ENCODE measurements around the gene PCOLCE2. TPM values are rescaled to one million over a fixed set of nuclear protein-coding genes. Genes with fewer than 3 reads are reported as not detected.
A peak's percentile ranks its signal among the peaks of the same experiment; 100 is the strongest.

The PCOLCE2 gene
- total and polyA plus RNA-seq, 10 donors: 1.8 to 18.2 (median 6.5) TPM

GRCh38 chr3:142894493-142894892 lies 5.6 kb upstream of the PCOLCE2 start:
- Histone ChIP-seq H3K36me3 (no peaks in the 10 kb centered on the region), H3K4me3 (no peak overlapping the region), H3K9me3 (no peaks in the 10 kb centered on the region), H3K27me3 (replicated peaks in 1 of 7) (peaks cover 0 to 29% (median 4%) of the 10 kb centered on the region in 7 donors), H3K4me1 (peaks cover 0 to 5% (median under 1%) of the 10 kb centered on the region in 6 donors), H3K27ac (no peak overlapping the region)
- TF ChIP-seq CTCF (IDR thresholded peaks at IDR 0.05 in 8 of 11, conservative IDR thresholded peaks at IDR 0.05 in 3 of 11) (no peak), POLR2A (IDR thresholded peaks at IDR 0.05) (no peak), POLR2AphosphoS5 (IDR thresholded peaks at IDR 0.05) (no peak)
- WGBS, 5 donors: 80 to 94% (median 87%) methylated on average over 3 of the region's 3 CpGs
- no peak for DNase-seq
- intact Hi-C loops (cut with DNase I; ENCODE audit: low total_unique reads): no loop called here

GRCh38 chr3:142892714-142893113 lies 3.8 kb upstream of the PCOLCE2 start:
- Histone ChIP-seq H3K27me3 (replicated peaks in 1 of 7) (peaks cover 0 to 47% (median 19%) of the 10 kb centered on the region in 7 donors), H3K4me3 (no peak overlapping the region), H3K9me3 (no peaks in the 10 kb centered on the region), H3K27ac (no peak overlapping the region), H3K4me1 (peaks cover 11 to 23% (median 18%) of the 10 kb centered on the region in 6 donors), H3K36me3 (no peaks in the 10 kb centered on the region)
- intact Hi-C loops (cut with DNase I; ENCODE audit: low total_unique reads): no loop called here
- TF ChIP-seq POLR2A (IDR thresholded peaks at IDR 0.05) (no peak), CTCF (IDR thresholded peaks at IDR 0.05 in 8 of 11, conservative IDR thresholded peaks at IDR 0.05 in 3 of 11) (no peak), POLR2AphosphoS5 (IDR thresholded peaks at IDR 0.05) (no peak)
- WGBS, 5 donors: 83 to 97% (median 93%) methylated on average over 2 of the region's 2 CpGs
- DNase-seq: no peak

DNA sequence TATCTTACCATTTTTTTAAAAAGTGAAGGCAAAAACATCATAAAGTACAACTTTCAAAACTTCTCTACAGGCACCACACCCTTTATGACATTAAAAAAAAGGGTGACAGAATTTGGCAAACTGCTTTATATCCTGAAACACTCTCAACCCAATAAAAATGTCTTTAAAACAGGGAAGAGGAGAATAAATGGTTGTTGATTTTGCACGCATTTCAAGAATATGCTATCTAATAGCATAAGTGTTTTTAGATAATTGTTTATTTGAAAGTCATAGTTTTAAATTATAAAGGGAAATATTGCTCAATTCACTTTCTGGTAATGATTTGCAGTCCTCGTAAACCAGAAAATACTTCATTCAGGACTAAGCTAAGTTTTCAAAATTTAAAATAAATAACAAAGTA lies 1.7 kb upstream of the PCOLCE2 start:
- Histone ChIP-seq H3K27me3 (replicated peaks in 1 of 7) (peaks cover 0 to 64% (median 23%) of the 10 kb centered on the region in 7 donors), H3K4me3 (no peak overlapping the region), H3K4me1 (peaks cover 11 to 24% (median 20%) of the 10 kb centered on the region in 6 donors), H3K27ac (no peak overlapping the region), H3K9me3 (no peaks in the 10 kb centered on the region), H3K36me3 (no peaks in the 10 kb centered on the region)
- TF ChIP-seq CTCF (IDR thresholded peaks at IDR 0.05 in 8 of 11, conservative IDR thresholded peaks at IDR 0.05 in 3 of 11) (no peak), POLR2A (IDR thresholded peaks at IDR 0.05) (no peak), POLR2AphosphoS5 (IDR thresholded peaks at IDR 0.05) (no peak)
- DNase-seq: no peak
- intact Hi-C loops (cut with DNase I; ENCODE audit: low total_unique reads): no loop called here
- 73 to 95% (median 77%) methylated on average over 2 of the region's 2 CpGs for WGBS, 5 donors

GRCh38 chr3:142889212-142890014 lies 530 bp upstream of the PCOLCE2 start:
- no peaks in the 10 kb centered on the region for H3K9me3 ChIP-seq
- peaks cover 11 to 24% (median 20%) of the 10 kb centered on the region in 6 donors for H3K4me1 ChIP-seq
- TF ChIP-seq CTCF (IDR thresholded peaks at IDR 0.05 in 8 of 11, conservative IDR thresholded peaks at IDR 0.05 in 3 of 11) (no peak), POLR2AphosphoS5 (IDR thresholded peaks at IDR 0.05) (no peak), POLR2A (IDR thresholded peaks at IDR 0.05) (no peak)
- WGBS, 5 donors: 10 to 30% (median 17%) methylated on average over 16 to 29 of the region's 29 CpGs
- peak overlapping the region; percentile 27 to 76 (median 56) for H3K4me3 ChIP-seq
- peak; percentile 75 for DNase-seq
- intact Hi-C loops (cut with DNase I; ENCODE audit: low total_unique reads): no loop called here
- peak overlapping the region in 4 of 8 donors; percentile 16 to 55 (median 34) for H3K27ac ChIP-seq
- H3K27me3 ChIP-seq (replicated peaks in 1 of 7): peaks cover 0 to 71% (median 23%) of the 10 kb centered on the region in 7 donors
- no peaks in the 10 kb centered on the region for H3K36me3 ChIP-seq

Measured in spleen (tissue), 11 donors.